Upper lobe of right lung (tissue), 1 donor: ENCODE results near the gene GOSR1. TPM values are rescaled to one million over a fixed set of nuclear protein-coding genes. Genes with fewer than 3 reads are reported as not detected.
"Not testable (repeated sequence)": the region's sequence is repeated elsewhere in the genome, so short reads cannot be mapped to it uniquely, and the experiment has no call there.

Experiments used
- ATAC-seq: fragments of 200-7000 bp; cut with Tn5 transposase; one replicate; pipeline ENCODE4 v1.9.1; 2020; ENCODE audit warnings: mild to moderate bottlenecking, moderate library complexity
- DNase-seq: peaks from one replicate; pipeline ENCODE4 v3.0.0-alpha.2; 2020
- H3K27ac ChIP-seq: fragments of 200-600 bp; one replicate; pipeline ENCODE4 v1.8.0; 2022
- H3K27me3 ChIP-seq: fragments of 200-600 bp; one replicate; pipeline ENCODE4 v1.8.0; 2022; ENCODE audit warnings: mild to moderate bottlenecking
- H3K36me3 ChIP-seq: fragments of 200-600 bp; one replicate; pipeline ENCODE4 v1.8.0; 2022
- H3K4me1 ChIP-seq: fragments of 200-600 bp; one replicate; pipeline ENCODE4 v1.8.0; 2022
- H3K4me3 ChIP-seq: fragments of 200-600 bp; one replicate; pipeline ENCODE4 v1.8.0; 2022; ENCODE audit warnings: mild to moderate bottlenecking
- H3K9me3 ChIP-seq: fragments of 200-600 bp; one replicate; pipeline ENCODE4 v1.8.0; 2022
- CTCF ChIP-seq: fragments of 200-600 bp; IDR thresholded peaks from one replicate; pipeline ENCODE4 v1.8.0; 2022; ENCODE audit warnings: antibody characterized with exemption
- intact Hi-C: fragments of 100-400 bp; cut with DNase I; formaldehyde crosslinking; loops from one replicate; pipeline ENCODE4 v1.11.0; 2022
- total RNA-seq: library from RNA; stranded (reverse); fragmentation: NEBNext Ultra II Directional; extraction: Animal tissue kit (Norgen Biotek cat#: 25700); gene quantifications from one replicate; pipeline ENCODE4 v1.2.1, GENCODE V29; 2021
- donor health status: DM: no; HTN: yes; CAD: no; lungs with severe emphysema.

GOSR1 gene
- total RNA-seq, 1 donor from 2014 or later, result 48.9 TPM

- intact Hi-C loops, result no loop called here
- no peak for DNase-seq
- H3K27ac ChIP-seq, result no peak overlapping the region
Observed at GRCh38 chr17:30530346-30531025, 53.3 kb downstream of the GOSR1 start.

GRCh38 chr17:30532871-30533270 lies 55.7 kb downstream of the GOSR1 start:
- ATAC-seq, result no peak
- Histone ChIP-seq H3K36me3 (no peaks in the 10 kb centered on the region), H3K9me3 (no peaks in the 10 kb centered on the region), H3K4me1 (no peaks in the 10 kb centered on the region), H3K4me3 (no peak overlapping the region), H3K27ac (no peak overlapping the region), H3K27me3 (no peaks in the 10 kb centered on the region)
- no peak for TF ChIP-seq CTCF
- DNase-seq, result no peak
- intact Hi-C loops, result no loop called here

More at GRCh38 chr17:30530346-30531025, 53.3 kb downstream of the GOSR1 start:
- H3K27me3 ChIP-seq, result no peaks in the 10 kb centered on the region
- ATAC-seq, result no peak
- H3K4me3 ChIP-seq, result no peak overlapping the region
- no peak for TF ChIP-seq CTCF
- no peaks in the 10 kb centered on the region for H3K36me3 ChIP-seq
- H3K9me3 ChIP-seq, result no peaks in the 10 kb centered on the region
- no peaks in the 10 kb centered on the region for H3K4me1 ChIP-seq

GRCh38 chr17:30534298-30534697 lies 57.1 kb downstream of the GOSR1 start:
- Histone ChIP-seq H3K4me1 (no peaks in the 10 kb centered on the region), H3K36me3 (no peaks in the 10 kb centered on the region), H3K27ac (no peak overlapping the region), H3K27me3 (no peaks in the 10 kb centered on the region), H3K4me3 (no peak overlapping the region), H3K9me3 (no peaks in the 10 kb centered on the region)
- ATAC-seq (peak; percentile 13), DNase-seq (no peak)
- intact Hi-C loops, result no loop called here
- no peak for TF ChIP-seq CTCF

GRCh38 chr17:30534938-30535921 lies 58.0 kb downstream of the GOSR1 start:
- no peak overlapping the region for H3K4me3 ChIP-seq
- DNase-seq, result no peak
- H3K9me3 ChIP-seq, result no peaks in the 10 kb centered on the region
- H3K36me3 ChIP-seq, result no peaks in the 10 kb centered on the region
- H3K27ac ChIP-seq, result no peak overlapping the region
- no peak for TF ChIP-seq CTCF
- H3K27me3 ChIP-seq, result no peaks in the 10 kb centered on the region
- intact Hi-C loops, result no loop called here
- no peak for ATAC-seq
- no peaks in the 10 kb centered on the region for H3K4me1 ChIP-seq

- H3K36me3 ChIP-seq, H3K27me3 ChIP-seq, H3K4me1 ChIP-seq, H3K27ac ChIP-seq, DNase-seq, intact Hi-C loops, ATAC-seq, H3K4me3 ChIP-seq, H3K9me3 ChIP-seq: not testable (repeated sequence)
Observed at GRCh38 chr17:30536846-30537245, 59.6 kb downstream of the GOSR1 start.

GRCh38 chr17:30537667-30538066 lies 60.5 kb downstream of the GOSR1 start:
- DNase-seq, intact Hi-C loops, H3K4me1 ChIP-seq, H3K27ac ChIP-seq, H3K36me3 ChIP-seq, H3K4me3 ChIP-seq, ATAC-seq, H3K9me3 ChIP-seq, H3K27me3 ChIP-seq: not testable (repeated sequence)
